GM21737 (cell line): ENCODE measurements around the gene SIGLEC10.
A peak's percentile ranks its signal among the peaks of the same experiment; 100 is the strongest.
"Not testable (repeated sequence)": the region's sequence is repeated elsewhere in the genome, so short reads cannot be mapped to it uniquely, and the experiment has no call there.

Experiments used
- ATAC-seq: cut with Tn5 transposase; IDR thresholded peaks from one replicate; pipeline ENCODE4 v1.9.1; 2021; ENCODE audit warnings: mild to moderate bottlenecking, moderate library complexity; ENCODE audit not compliant: unreplicated experiment

Gene SIGLEC10

DNA sequence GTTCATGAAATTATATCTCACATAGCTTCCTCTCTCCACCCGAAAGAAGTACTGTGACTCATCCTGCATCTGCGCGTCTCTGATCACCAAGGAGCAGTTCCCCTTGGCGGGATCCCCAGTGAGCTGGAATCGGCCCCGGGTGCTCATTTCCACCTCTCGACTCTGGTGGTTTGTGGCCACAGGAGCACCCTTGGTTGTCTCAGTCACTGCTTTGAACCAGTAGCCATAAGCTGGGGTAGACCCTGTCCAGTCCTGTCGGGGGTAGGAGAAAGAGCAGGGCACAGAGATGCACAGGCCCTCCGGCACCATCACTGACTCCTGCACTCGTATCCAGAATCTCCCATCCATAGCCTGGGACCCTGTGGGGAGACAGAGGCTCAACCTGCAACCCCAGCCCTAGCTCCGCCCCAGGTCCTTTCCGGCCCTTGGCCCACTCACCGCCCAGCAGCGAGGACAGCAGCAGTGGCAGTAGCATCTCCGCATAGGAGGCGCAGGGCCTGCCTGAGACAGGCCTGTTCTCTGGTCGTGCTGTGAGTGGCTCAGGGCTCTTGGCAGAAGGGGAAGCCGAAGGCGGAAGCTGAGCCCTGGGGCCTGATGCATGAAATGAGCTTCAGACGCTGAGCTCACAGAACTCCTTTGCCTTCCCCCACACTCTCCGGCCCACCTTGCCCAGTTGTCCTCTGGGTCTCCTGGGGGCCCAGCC is at the start of gene SIGLEC10:
TSS of gene SIGLEC10 (minus strand) at position 536 of the 703 bp plus-strand sequence. CDS start at position 475, 61 bp downstream.
- ATAC-seq = peak; percentile 60

GRCh38 chr19:51466723-51467122 is 49.3 kb upstream of the SIGLEC10 start:
- ATAC-seq = no peak

DNA sequence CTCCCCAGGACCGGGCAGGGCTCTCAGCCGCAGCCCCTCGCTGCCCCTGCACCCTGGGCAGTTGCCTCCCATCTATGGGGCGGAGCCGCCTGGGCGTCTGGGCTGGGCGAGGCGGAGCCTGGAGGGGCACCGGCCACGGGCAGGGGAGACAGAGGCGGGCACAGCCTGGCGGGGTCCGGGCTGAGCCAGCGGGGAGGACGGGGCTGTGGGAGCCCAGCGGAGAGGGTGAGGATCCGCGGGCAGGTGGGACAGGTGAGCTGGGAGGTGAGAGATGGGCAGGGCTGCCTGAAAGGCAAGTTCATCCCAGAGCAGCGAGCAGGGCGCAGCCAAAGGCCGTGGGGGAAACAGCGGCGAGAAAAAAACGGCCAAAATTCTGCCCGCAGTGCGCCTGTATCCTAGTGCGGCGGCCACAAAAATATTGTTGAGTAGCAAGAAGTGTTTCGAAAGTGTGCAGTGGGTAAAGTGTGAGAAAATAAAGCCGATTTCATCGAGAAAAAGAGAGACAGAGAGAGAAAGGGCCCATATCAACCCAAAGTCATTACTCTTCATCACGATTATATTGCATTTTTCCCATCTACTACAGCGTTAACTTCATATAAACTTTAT is 46.6 kb upstream of the SIGLEC10 start:
- ATAC-seq = not testable (repeated sequence)

- no peak for ATAC-seq
These were observed 45.2 kb upstream of the SIGLEC10 start for GRCh38 chr19:51462681-51463080.

GRCh38 chr19:51462276-51462675 is 44.8 kb upstream of the SIGLEC10 start:
- no peak for ATAC-seq

GRCh38 chr19:51461723-51462161 is 44.3 kb upstream of the SIGLEC10 start:
- ATAC-seq = no peak

DNA sequence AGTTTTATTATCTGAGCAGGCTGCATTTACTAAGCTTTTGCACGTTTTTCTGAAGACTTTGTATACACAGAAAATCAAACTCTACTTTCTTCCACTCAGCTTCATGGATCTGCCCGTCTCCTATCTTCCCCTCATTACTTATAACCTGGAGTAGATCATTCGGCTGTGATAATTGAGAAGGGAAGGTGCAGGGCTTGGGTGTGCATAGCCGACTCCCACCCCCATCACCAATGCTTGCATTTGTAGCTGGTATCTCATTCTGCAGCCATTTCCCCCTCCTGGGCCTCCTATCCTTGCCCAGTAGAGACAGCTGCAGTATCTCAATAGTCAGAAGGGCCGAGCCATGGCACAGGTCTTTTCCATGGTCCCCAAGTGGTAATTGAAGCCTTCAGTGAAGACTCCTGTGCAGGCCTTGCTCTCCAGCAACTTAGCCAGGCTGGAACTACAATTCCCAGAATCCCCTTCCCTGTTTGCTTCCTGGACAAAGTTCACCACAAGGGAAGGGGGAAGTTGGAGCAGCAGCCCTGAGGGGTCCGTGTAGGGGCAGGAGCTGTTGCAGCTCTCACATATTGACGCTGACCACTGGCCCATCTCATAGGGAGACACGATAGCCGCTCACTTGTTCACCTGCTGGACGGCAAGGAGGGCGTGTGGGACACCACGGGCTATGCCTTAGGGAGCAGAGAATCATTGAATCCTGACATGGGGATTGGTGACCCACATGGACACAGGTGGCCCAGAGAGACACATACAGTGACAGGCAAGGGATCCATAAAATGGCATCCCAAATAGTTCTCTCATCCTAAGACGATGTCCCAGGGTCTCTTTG is 42.9 kb upstream of the SIGLEC10 start:
- ATAC-seq = no peak

GRCh38 chr19:51458899-51459505 is 41.6 kb upstream of the SIGLEC10 start:
- ATAC-seq = no peak

DNA sequence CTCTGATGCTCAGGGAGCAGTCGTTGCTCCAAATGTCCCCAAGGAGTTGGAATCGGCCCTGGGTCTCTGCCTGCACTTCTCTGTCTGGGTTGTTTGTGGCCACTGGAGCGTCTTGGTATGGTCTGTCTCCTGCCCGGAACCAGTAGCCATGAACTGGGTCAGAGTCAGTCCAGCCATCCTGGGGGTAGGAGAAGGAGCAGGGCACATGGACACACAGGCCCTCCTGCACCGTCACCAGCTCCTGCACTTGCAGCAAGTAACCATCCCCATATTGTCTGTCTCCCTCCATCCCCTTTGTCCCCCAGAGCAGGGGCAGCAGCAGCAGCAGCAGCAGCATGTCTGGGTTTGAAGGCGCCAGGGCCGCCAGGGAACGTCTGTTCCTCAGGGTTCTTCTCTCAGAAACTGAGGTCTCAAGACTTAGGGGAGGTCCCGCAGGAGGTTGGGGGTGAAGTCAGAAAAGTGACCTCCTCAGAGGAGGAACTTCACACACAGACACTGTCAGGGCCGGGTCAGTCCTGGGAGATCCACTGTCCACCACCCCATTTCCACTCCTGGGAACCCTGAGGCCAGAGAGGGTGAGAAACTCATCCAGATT is 40.7 kb upstream of the SIGLEC10 start, which contains the start of gene SIGLEC8:
TSS of gene SIGLEC8 (minus strand) at position 404 of the 595 bp plus-strand sequence. CDS start at position 337, 67 bp downstream.
- no peak for ATAC-seq

- no peak for ATAC-seq
These were observed 40.0 kb upstream of the SIGLEC10 start for GRCh38 chr19:51457351-51458013.

DNA sequence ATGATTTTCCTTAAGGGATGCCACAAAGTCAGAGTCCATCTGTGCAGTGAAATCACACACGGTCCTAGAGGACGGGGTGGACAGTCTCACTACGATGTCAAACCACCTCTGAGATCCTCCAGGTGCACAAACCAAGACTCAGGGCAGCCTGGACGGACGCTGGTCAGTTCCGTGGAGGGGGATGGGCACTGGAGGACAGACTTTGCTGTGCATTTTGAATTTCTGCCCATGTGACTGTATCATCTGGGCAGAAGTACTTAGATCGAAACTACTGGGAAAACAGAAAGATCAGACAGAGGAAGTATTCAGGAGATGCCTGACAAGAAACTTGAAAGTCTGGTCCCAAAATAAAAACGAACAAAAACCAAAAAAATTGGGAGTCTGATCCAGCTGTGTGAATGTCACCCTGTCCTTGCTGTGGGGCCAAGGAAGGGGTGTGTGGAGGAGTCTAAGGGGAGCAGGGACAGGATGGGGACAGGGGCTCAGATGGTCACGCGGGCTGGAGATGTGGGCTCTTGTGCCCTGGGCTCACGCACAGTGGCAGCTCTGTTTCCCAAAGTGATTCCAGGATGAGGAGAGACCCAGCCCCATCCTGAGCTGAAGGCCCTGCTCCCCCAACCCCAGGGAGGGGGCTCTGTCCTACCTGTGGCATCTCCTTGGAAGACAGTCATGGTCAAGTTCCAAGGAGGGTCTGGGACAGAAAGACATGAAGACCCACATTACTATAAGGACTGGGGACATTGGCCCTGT is 39.3 kb upstream of the SIGLEC10 start:
- no peak for ATAC-seq

- ATAC-seq = no peak
These were observed 33.4 kb upstream of the SIGLEC10 start for GRCh38 chr19:51450730-51451307.

DNA sequence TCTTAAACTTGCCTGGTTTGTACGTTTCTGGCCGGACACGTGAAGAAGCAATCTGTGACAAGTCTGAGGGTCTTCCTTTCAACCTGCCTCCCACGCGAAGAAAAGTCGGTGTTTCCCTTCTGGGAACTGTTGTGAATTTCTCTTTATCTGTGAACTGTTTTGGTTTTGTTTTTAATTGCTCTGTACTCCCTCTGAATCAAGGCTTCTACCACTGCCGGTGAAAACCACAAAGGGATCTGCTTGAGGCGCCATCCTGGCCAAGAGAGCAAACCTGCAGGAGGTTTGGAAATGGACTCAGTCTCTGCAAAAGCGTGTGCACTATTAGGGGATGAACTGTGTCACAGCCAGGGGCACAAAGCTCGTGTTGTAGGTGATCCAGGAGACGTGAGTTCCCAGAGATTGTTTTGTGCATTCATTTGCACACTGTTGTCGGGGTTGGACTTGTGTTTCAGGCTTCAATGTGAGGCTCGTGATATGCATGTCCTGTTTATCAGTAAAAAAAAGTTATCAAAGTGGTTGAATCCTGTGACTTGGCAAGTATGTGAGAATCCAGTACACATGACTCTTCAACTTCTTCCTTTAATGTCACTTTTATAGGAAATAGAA is 31.1 kb upstream of the SIGLEC10 start:
- no peak for ATAC-seq

- no peak for ATAC-seq
These were observed 30.6 kb upstream of the SIGLEC10 start for GRCh38 chr19:51448011-51448410.

DNA sequence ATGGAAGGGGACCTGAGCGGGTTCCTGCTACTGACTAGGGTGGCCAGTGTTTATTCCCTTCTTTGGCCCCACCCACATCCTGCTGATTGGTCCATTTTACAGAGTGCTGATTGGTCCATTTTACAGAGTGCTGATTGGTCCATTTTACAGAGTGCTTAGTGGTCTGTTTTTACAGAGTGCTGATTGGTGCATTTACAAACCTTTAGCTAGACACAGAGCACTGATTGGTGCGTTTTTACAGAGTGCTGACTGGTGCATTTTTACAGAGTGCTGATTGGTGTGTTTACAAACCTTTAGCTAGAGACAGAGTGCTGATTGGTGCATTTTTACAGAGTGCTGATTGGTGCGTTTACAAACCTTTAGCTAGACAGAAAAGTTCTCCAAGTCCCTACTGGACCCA is 30.1 kb upstream of the SIGLEC10 start:
- not testable (repeated sequence) for ATAC-seq

DNA sequence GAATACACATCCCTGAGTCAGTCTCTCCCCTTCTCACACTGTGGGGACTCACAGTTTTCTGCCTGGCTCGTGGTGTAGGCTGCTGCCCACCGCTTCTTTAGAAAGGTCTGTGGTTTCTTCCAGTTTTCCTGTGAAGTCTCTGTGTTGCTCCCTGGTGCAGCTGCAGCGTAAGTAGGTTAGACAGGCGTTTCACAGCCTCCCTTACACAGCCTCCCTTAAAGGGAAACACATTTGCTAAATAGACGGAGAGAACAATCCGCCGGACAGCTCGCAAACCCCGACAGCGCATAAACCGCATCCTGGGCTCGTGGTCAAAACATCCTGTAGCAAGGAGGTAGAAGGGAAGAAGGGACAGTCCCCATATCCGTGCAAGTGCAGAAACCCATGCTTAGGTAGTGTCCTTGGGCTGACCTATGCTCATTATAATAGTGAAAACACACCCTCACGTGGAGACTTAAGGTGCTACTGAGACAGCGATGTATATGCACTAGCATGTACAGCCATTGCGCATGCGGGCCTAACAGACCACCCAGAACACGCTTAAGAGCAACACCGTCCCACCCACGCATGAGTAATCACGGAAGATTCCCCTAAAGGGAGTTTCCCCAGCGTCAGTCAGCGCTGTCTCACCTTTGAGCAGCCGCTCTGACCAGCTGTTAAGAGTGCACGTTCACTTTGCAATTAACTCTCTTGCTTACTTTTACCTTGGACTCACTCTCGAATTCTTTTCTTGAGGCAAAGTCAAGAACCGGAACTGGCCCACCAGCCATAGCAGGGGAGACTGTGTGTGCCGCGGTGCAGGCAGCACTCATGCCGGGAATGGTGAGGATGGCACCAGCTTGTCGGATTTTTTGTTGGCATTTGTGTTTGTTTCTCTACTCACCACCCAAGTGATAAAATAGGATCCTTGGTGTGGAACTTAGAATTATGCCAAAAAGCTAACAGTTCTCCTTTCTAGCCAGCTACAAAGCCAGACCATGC is 24.3 kb upstream of the SIGLEC10 start:
- peak; percentile 93 for ATAC-seq

DNA sequence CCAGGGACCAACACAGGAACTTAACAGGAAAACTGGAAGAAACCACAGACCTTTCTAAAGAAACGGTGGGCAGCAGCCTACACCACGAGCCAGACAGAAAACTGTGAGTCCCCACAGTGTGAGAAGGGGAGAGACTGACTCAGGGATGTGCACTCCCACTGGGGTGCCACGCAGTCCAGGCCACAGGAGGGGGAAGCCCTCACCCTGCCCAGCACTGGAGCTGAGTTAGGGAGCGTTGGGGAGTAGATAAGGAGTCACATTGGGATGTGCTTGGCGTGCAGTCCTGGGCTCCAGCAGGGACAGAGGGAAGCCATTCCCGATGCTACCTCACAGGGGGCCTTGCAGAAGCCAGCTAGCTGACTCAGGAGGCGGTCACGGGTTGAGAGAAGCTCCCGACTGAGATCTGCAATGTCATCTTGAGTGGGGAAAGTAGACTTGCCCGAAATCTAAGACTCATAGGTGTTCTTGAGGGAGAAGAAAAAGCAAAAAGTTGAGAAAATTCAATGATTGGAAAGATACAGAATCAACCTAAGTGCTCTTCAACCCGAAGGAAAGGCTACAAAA is 23.5 kb upstream of the SIGLEC10 start:
- ATAC-seq = no peak
